B cell (primary cell): Measurements from ENCODE around the gene MSANTD3. TPM values are rescaled to one million over a fixed set of nuclear protein-coding genes. Genes with fewer than 3 reads are reported as not detected.

Experiments
- ATAC-seq: fragments of 200-7000 bp; cut with Tn5 transposase; one replicate; pipeline ENCODE4 v1.10.0; 2021; ENCODE audit warnings: low read depth, mild to moderate bottlenecking, moderate number of reproducible peaks, moderate library complexity
- CTCF ChIA-PET: fragments of 350-600 bp; sonication (Branson Sonifier 250); formaldehyde crosslinking; loops from one replicate; lab custom pipeline; 2021; ENCODE audit warnings: antibody characterized with exemption, inconsistent platforms; lab: Charles Lee
- POLR2A ChIA-PET: fragments of 350-600 bp; sonication (Branson Sonifier 250); formaldehyde crosslinking; loops from one replicate; lab custom pipeline; 2021; ENCODE audit warnings: antibody characterized with exemption; lab: Charles Lee
- DNase-seq: peaks from one replicate; pipeline ENCODE4 v3.0.0; 2013
- H2AFZ ChIP-seq: 2 replicates; pipeline ENCODE4 v1.6.1; 2012; ENCODE audit warnings: mild to moderate bottlenecking, low read depth, low read length; ENCODE audit not compliant: insufficient read depth, poor library complexity, severe bottlenecking
- H3K27ac ChIP-seq, 2 donors: 1 replicate in 1 of 2; 2 replicates in 1 of 2; pipeline ENCODE4 v1.5.1; 2012 to 2013; ENCODE audit warnings: low read length in 2 of 2, mild to moderate bottlenecking in 2 of 2, moderate library complexity in 1 of 2
- H3K27me3 ChIP-seq, 4 experiments: fragments of 200-600 bp in 1 of 4; sonication (generic) in 1 of 4; replicated peaks in 1 of 4; 1 replicate in 2 of 4; 2 replicates in 2 of 4; pipeline versions ENCODE4 v1.6.1 to v1.7.0; 2013 to 2016; ENCODE audit warnings: low read length in 3 of 4, mild to moderate bottlenecking in 2 of 4, mixed read lengths in 1 of 4, moderate library complexity in 1 of 4; ENCODE audit not compliant: insufficient read depth in 4 of 4, control insufficient read depth in 3 of 4; ENCODE audit errors: control extremely low read depth in 1 of 4
- H3K36me3 ChIP-seq, 2 experiments: replicated peaks in 1 of 2; 1 replicate in 1 of 2; 2 replicates in 1 of 2; pipeline versions ENCODE4 v1.6.1 to v1.7.1; 2013; ENCODE audit warnings: low read length in 1 of 2; ENCODE audit not compliant: insufficient read depth in 2 of 2, control insufficient read depth in 1 of 2; ENCODE audit errors: control extremely low read depth in 1 of 2, extremely low read depth in 1 of 2
- H3K4me1 ChIP-seq, 2 donors: fragments of 200-600 bp in 1 of 2; sonication (generic) in 1 of 2; 1 replicate in 1 of 2; 2 replicates in 1 of 2; pipeline versions ENCODE4 v1.5.1 to v1.6.1; 2013 to 2017; ENCODE audit warnings: low read length in 2 of 2; ENCODE audit not compliant: control insufficient read depth in 2 of 2, insufficient read depth in 2 of 2
- H3K4me2 ChIP-seq: replicated peaks from 2 replicates; pipeline ENCODE3; 2012; ENCODE audit warnings: mild to moderate bottlenecking, low read depth, low read length; ENCODE audit not compliant: poor library complexity, severe bottlenecking
- H3K4me3 ChIP-seq, 5 experiments: fragments of 200-600 bp in 1 of 5; sonication (generic) in 1 of 5; 1 replicate in 3 of 5; 2 replicates in 2 of 5; pipeline versions ENCODE4 v1.5.1 to v1.7.0; 2011 to 2016; ENCODE audit warnings: low read length in 4 of 5, mild to moderate bottlenecking in 4 of 5, low read depth in 2 of 5, control low read depth in 1 of 5, moderate library complexity in 1 of 5; ENCODE audit not compliant: insufficient read depth in 1 of 5; ENCODE audit errors: control extremely low read depth in 1 of 5, extremely low read depth in 1 of 5
- H3K79me2 ChIP-seq: fragments of 200-600 bp; sonication (generic); one replicate; pipeline ENCODE4 v1.6.0; 2016; ENCODE audit warnings: low read length; ENCODE audit not compliant: control insufficient read depth, insufficient read depth
- H3K9ac ChIP-seq: fragments of 200-600 bp; sonication (generic); 2 replicates; pipeline ENCODE4 v1.6.1; 2017; ENCODE audit warnings: mild to moderate bottlenecking, low read length, moderate library complexity
- H3K9me3 ChIP-seq, 3 donors: one replicate each; pipeline versions ENCODE4 v1.6.1 to v1.7.1; 2013; ENCODE audit warnings: low read length in 2 of 3; ENCODE audit not compliant: control insufficient read depth in 2 of 3, insufficient read depth in 1 of 3; ENCODE audit errors: control extremely low read depth in 1 of 3
- H4K20me1 ChIP-seq: 2 replicates; pipeline ENCODE4 v1.6.0; 2012; ENCODE audit warnings: mild to moderate bottlenecking, low read length; ENCODE audit not compliant: insufficient read depth, control insufficient read depth, poor library complexity, severe bottlenecking
- H3K27ac Mint-ChIP-seq: one replicate; pipeline ENCODE4 v1.8.0; 2021; ENCODE audit warnings: mixed read lengths
- H3K27me3 Mint-ChIP-seq: one replicate; pipeline ENCODE4 v1.8.0; 2021; ENCODE audit warnings: mixed read lengths
- H3K4me1 Mint-ChIP-seq: one replicate; pipeline ENCODE4 v1.8.0; 2021; ENCODE audit warnings: mixed read lengths
- H3K4me3 Mint-ChIP-seq: one replicate; pipeline ENCODE4 v1.8.0; 2021; ENCODE audit warnings: mixed read lengths
- H3K9me3 Mint-ChIP-seq: one replicate; pipeline ENCODE4 v1.8.0; 2022; ENCODE audit warnings: mixed read lengths; ENCODE audit not compliant: insufficient read depth
- EZH2 ChIP-seq: IDR thresholded peaks from 2 replicates; pipeline ENCODE4 v1.6.1; 2012; ENCODE audit warnings: borderline replicate concordance, low read depth, mild to moderate bottlenecking, moderate library complexity, low read length; ENCODE audit not compliant: insufficient read depth, poor library complexity, severe bottlenecking
- WGBS: methylation state at CpG from one replicate; pipeline ENCODE4 v1.1.5; 2013; ENCODE audit warnings: missing lambda C conversion rate; ENCODE audit not compliant: insufficient coverage; 5-methylcytosine and 5-hydroxymethylcytosine counted together
- intact Hi-C: fragments of 100-400 bp; cut with micrococcal nuclease; formaldehyde crosslinking; loops from one replicate; pipeline ENCODE4 v1.10.0; 2022
- polyA plus RNA-seq: library from polyadenylated mRNA; depleted of rRNA; stranded (reverse); fragments of >200 nt; gene quantifications from 2 replicates; pipeline ENCODE4 v1.2.3, GENCODE V29; 2012
- total RNA-seq, 2 donors: library from RNA; stranded (reverse); fragments of 120-200 nt in 1 of 2; gene quantifications; 1 replicate in 1 of 2; 2 replicates in 1 of 2; pipeline versions ENCODE4 v1.2.3 to v1.2.4, GENCODE V29; 2013 to 2022
- TF ChIP-seq, protein P1 (sequence below): fragments of 200-600 bp; IDR thresholded peaks from one replicate; pipeline ENCODE4 v1.8.0; 2022; ENCODE audit warnings: antibody characterized with exemption, mild to moderate bottlenecking

Gene MSANTD3
- total and polyA plus RNA-seq, 2 donors (not counting 1 experiment from before 2014, with no cell fraction given) = 5.9 to 12.1 TPM

DNA sequence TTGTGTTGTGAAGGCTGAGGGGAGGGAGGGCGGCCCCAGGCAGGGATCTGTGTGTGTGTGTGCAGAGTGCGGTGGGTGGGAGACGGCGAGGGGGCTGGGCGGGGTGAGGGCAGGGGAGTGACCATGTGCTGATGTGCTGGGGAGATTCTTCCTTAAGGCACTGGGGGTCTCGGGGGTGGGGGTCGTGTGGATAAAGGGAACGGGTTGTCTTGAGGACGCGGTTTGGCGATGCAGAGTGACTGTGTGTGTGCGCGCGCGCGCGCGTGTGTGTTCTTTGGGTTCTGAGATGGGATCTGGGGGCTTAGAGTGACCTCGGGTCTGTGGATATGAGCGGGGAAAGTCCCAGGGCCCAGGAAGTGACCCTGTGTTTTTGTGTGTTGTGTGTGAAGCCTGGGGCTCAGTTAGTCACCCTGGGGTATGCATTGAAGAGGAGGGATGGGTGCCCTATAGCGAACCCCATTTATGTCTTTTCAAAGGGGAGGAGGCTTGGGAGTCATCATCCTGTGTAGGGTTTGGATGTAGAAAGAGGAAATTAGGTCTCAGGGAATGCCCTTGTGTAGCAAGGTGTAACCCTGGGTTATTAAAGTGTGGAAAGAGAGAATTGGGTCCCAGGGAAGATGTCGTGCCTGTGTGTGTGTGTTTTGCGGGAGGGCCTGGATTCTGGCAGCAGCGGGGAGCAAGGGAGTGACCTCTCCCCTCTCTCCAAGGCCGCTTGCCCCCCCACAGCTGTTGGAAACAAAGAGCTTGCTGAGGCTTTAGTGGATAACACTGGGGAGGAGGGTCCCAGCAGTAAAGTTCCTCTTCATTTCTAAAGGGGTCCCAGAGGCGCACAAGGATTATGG, 47.4 kb downstream of the MSANTD3 start:
- DNase-seq = peak; percentile 19
- Histone ChIP-seq H3K9me3 (peaks cover 0 to 6% (median 0%) of the 10 kb centered on the region in 3 donors), H3K27me3 (peaks cover 0 to 30% (median 11%) of the 10 kb centered on the region in 4 experiments), H3K4me2 (peak overlapping the region; percentile 99), H3K27ac (no peak overlapping the region), H4K20me1 (no peaks in the 10 kb centered on the region), H3K36me3 (no peaks in the 10 kb centered on the region), H3K4me1 (peaks cover 15 to 16% of the 10 kb centered on the region in 2 donors), H3K79me2 (no peaks in the 10 kb centered on the region), H2AFZ (peak overlapping the region; percentile 73), H3K4me3 (peak overlapping the region in 3 of 5 experiments; percentile 47 to 61 (median 55)), H3K9ac (peak overlapping the region; percentile 61)
- ChIA-PET POLR2A (no interaction called here), CTCF (no interaction called here)
- Mint-ChIP-seq H3K4me3 (peak overlapping the region; percentile 82), H3K27me3 (peaks cover 41% of the 10 kb centered on the region), H3K4me1 (peaks cover 8% of the 10 kb centered on the region), H3K9me3 (no peaks in the 10 kb centered on the region), H3K27ac (no peak overlapping the region)
- TF ChIP-seq EZH2 = no peak
- TF ChIP-seq, protein P1, sequence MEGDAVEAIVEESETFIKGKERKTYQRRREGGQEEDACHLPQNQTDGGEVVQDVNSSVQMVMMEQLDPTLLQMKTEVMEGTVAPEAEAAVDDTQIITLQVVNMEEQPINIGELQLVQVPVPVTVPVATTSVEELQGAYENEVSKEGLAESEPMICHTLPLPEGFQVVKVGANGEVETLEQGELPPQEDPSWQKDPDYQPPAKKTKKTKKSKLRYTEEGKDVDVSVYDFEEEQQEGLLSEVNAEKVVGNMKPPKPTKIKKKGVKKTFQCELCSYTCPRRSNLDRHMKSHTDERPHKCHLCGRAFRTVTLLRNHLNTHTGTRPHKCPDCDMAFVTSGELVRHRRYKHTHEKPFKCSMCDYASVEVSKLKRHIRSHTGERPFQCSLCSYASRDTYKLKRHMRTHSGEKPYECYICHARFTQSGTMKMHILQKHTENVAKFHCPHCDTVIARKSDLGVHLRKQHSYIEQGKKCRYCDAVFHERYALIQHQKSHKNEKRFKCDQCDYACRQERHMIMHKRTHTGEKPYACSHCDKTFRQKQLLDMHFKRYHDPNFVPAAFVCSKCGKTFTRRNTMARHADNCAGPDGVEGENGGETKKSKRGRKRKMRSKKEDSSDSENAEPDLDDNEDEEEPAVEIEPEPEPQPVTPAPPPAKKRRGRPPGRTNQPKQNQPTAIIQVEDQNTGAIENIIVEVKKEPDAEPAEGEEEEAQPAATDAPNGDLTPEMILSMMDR = no peak
- ATAC-seq = no peak
- WGBS = 26% methylated on average over 22 of the region's 26 CpGs
- intact Hi-C loops = no loop called here

DNA sequence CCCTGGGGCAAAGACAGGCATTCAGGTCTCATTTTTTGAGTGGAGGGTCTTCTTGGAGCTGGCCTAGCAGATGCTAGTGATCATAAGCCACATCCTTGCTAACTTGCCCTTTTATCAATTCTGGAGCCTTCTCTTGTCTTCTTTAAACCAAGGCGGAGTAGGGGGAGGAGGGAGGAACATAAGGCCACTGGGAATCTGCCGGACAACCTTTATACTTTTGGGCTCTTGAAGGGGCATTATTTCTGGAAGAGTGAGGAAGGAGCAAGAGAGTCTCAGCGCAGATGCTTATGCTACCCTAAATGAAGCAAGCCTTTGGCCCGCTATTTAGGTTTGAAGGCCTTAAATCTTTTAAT, 48.0 kb downstream of the MSANTD3 start:
- Histone ChIP-seq H3K9ac (no peak overlapping the region), H3K4me3 (no peak overlapping the region), H2AFZ (no peak overlapping the region), H3K27me3 (peaks cover 0 to 30% (median 11%) of the 10 kb centered on the region in 4 experiments), H3K79me2 (no peaks in the 10 kb centered on the region), H4K20me1 (no peaks in the 10 kb centered on the region), H3K4me1 (peaks cover 15 to 16% of the 10 kb centered on the region in 2 donors), H3K4me2 (no peak overlapping the region), H3K9me3 (peaks cover 0 to 6% (median 3%) of the 10 kb centered on the region in 3 donors), H3K36me3 (no peaks in the 10 kb centered on the region), H3K27ac (no peak overlapping the region)
- Mint-ChIP-seq H3K4me3 (peak overlapping the region; percentile 13), H3K27ac (no peak overlapping the region), H3K9me3 (no peaks in the 10 kb centered on the region), H3K27me3 (peaks cover 41% of the 10 kb centered on the region), H3K4me1 (peaks cover 8% of the 10 kb centered on the region)
- DNase-seq = no peak
- intact Hi-C loops = no loop called here
- no peak for ATAC-seq
- CTCF ChIA-PET = no interaction called here
- no CpG with 5 or more reads among the region's 4 CpGs for WGBS
- POLR2A ChIA-PET = no interaction called here
- TF ChIP-seq, protein P1 = no peak
- TF ChIP-seq EZH2 = no peak
